Loucy (cell line): ENCODE results near the gene TPK1.

Experiments
- H2AFZ ChIP-seq: fragments of 200-600 bp; sonication (generic); 2 replicates; pipeline ENCODE4 v1.6.0; 2016; ENCODE audit warnings: antibody characterized with exemption, mild to moderate bottlenecking, low read length, moderate library complexity
- H3F3A ChIP-seq: fragments of 200-600 bp; 2 replicates; pipeline ENCODE4 v1.6.0; 2016; ENCODE audit warnings: antibody characterized with exemption, low read depth, mild to moderate bottlenecking
- H3K27me3 ChIP-seq: fragments of 200-600 bp; sonication (generic); 2 replicates; pipeline ENCODE4 v1.6.1; 2014; ENCODE audit warnings: low read length, mild to moderate bottlenecking; ENCODE audit not compliant: insufficient read depth, poor library complexity, severe bottlenecking
- H3K36me3 ChIP-seq: fragments of 200-600 bp; sonication (generic); 2 replicates; pipeline ENCODE4 v1.6.1; 2016; ENCODE audit warnings: low read length; ENCODE audit not compliant: insufficient read depth
- H3K4me1 ChIP-seq: fragments of 200-600 bp; sonication (generic); 2 replicates; pipeline ENCODE4 v1.5.1; 2014; ENCODE audit warnings: low read length, mild to moderate bottlenecking; ENCODE audit not compliant: insufficient read depth, poor library complexity, severe bottlenecking
- H3K4me2 ChIP-seq: fragments of 200-600 bp; sonication (generic); 2 replicates; pipeline ENCODE4 v1.6.0; 2014; ENCODE audit warnings: antibody characterized with exemption, low read length, low read depth, mild to moderate bottlenecking; ENCODE audit not compliant: poor library complexity, severe bottlenecking
- H3K4me3 ChIP-seq: fragments of 200-600 bp; sonication (generic); 2 replicates; pipeline ENCODE4 v1.5.1; 2014; ENCODE audit warnings: low read length, mild to moderate bottlenecking, mixed read lengths; ENCODE audit not compliant: poor library complexity, severe bottlenecking
- H3K79me2 ChIP-seq: fragments of 200-600 bp; sonication (generic); 2 replicates; pipeline ENCODE4 v1.6.1; 2014; ENCODE audit warnings: low read length; ENCODE audit not compliant: insufficient read depth
- H3K9ac ChIP-seq: fragments of 200-600 bp; sonication (generic); 2 replicates; pipeline ENCODE4 v1.6.0; 2014; ENCODE audit warnings: mild to moderate bottlenecking, low read depth, low read length, moderate library complexity; ENCODE audit not compliant: poor library complexity, severe bottlenecking
- H3K9me2 ChIP-seq: fragments of 200-600 bp; sonication (generic); replicated peaks from 2 replicates; pipeline ENCODE4 v1.6.1; 2016; ENCODE audit warnings: low read depth, low read length, mixed read lengths
- H3K9me3 ChIP-seq: fragments of 200-600 bp; sonication (generic); 2 replicates; pipeline ENCODE4 v1.6.1; 2014; ENCODE audit warnings: mild to moderate bottlenecking, antibody characterized with exemption, low read length, low read depth; ENCODE audit not compliant: insufficient read depth
- H4K20me1 ChIP-seq: fragments of 200-600 bp; sonication (generic); 2 replicates; pipeline ENCODE4 v1.6.0; 2014; ENCODE audit warnings: antibody characterized with exemption, low read length, mild to moderate bottlenecking; ENCODE audit not compliant: insufficient read depth, poor library complexity, severe bottlenecking
- CTCF ChIP-seq: fragments of 200-600 bp; sonication (generic); conservative IDR thresholded peaks from 2 replicates; pipeline ENCODE4 v1.5.1; 2014; ENCODE audit warnings: mild to moderate bottlenecking, antibody characterized with exemption, low read length
- EZH2phosphoT487 ChIP-seq: fragments of 200-600 bp; IDR thresholded peaks from 2 replicates; pipeline ENCODE4 v1.6.1; 2018; ENCODE audit warnings: antibody characterized with exemption, mild to moderate bottlenecking, moderate library complexity, borderline replicate concordance

The TPK1 gene

GRCh38 chr7:144830024-144830785 is 5.6 kb downstream of the TPK1 start:
- H3K9ac ChIP-seq, result no peak overlapping the region
- H3K4me2 ChIP-seq, result no peak overlapping the region
- H3K9me2 ChIP-seq, result no peaks in the 10 kb centered on the region
- H3K79me2 ChIP-seq, result no peaks in the 10 kb centered on the region
- no peak overlapping the region for H3K4me3 ChIP-seq
- no peaks in the 10 kb centered on the region for H3K27me3 ChIP-seq
- no peaks in the 10 kb centered on the region for H3F3A ChIP-seq
- no peaks in the 10 kb centered on the region for H3K9me3 ChIP-seq
- H2AFZ ChIP-seq, result no peak overlapping the region
- H3K36me3 ChIP-seq, result no peaks in the 10 kb centered on the region
- no peaks in the 10 kb centered on the region for H4K20me1 ChIP-seq
- no peak for TF ChIP-seq EZH2phosphoT487
- TF ChIP-seq CTCF, result no peak
- H3K4me1 ChIP-seq, result no peaks in the 10 kb centered on the region

- no peaks in the 10 kb centered on the region for H4K20me1 ChIP-seq
- no peaks in the 10 kb centered on the region for H3K4me1 ChIP-seq
- H3F3A ChIP-seq, result no peaks in the 10 kb centered on the region
- H3K79me2 ChIP-seq, result no peaks in the 10 kb centered on the region
- TF ChIP-seq EZH2phosphoT487, result no peak
- TF ChIP-seq CTCF, result no peak
- H3K9me2 ChIP-seq, result no peaks in the 10 kb centered on the region
- no peak overlapping the region for H3K9ac ChIP-seq
- H3K36me3 ChIP-seq, result no peaks in the 10 kb centered on the region
- no peaks in the 10 kb centered on the region for H3K9me3 ChIP-seq
- no peak overlapping the region for H3K4me2 ChIP-seq
- no peak overlapping the region for H3K4me3 ChIP-seq
- H3K27me3 ChIP-seq, result no peaks in the 10 kb centered on the region
- H2AFZ ChIP-seq, result no peak overlapping the region
Measured at GRCh38 chr7:144827621-144828020, 8.2 kb downstream of the TPK1 start.

GRCh38 chr7:144826208-144826607 is 9.6 kb downstream of the TPK1 start:
- no peak overlapping the region for H3K4me3 ChIP-seq
- H3K4me2 ChIP-seq, result no peak overlapping the region
- H3K9me3 ChIP-seq, result no peaks in the 10 kb centered on the region
- no peaks in the 10 kb centered on the region for H3F3A ChIP-seq
- H3K36me3 ChIP-seq, result no peaks in the 10 kb centered on the region
- TF ChIP-seq EZH2phosphoT487, result no peak
- no peak for TF ChIP-seq CTCF
- no peak overlapping the region for H3K9ac ChIP-seq
- H2AFZ ChIP-seq, result no peak overlapping the region
- no peaks in the 10 kb centered on the region for H3K27me3 ChIP-seq
- H3K9me2 ChIP-seq, result no peaks in the 10 kb centered on the region
- no peaks in the 10 kb centered on the region for H3K4me1 ChIP-seq
- no peaks in the 10 kb centered on the region for H4K20me1 ChIP-seq
- H3K79me2 ChIP-seq, result no peaks in the 10 kb centered on the region
